Nephron progenitor cell (in vitro differentiated cells): ENCODE measurements around the gene ATRN.
"Not testable (repeated sequence)": the region's sequence is repeated elsewhere in the genome, so short reads cannot be mapped to it uniquely, and the experiment has no call there.

Experiments used
- DNase-seq: peaks from one replicate; pipeline ENCODE4 v3.0.0; 2021
- H3K27ac Mint-ChIP-seq: 2 replicates; pipeline ENCODE4 v1.8.0; 2021; ENCODE audit warnings: mild to moderate bottlenecking, moderate library complexity, mixed read lengths
- H3K27me3 Mint-ChIP-seq: 2 replicates; pipeline ENCODE4 v1.8.0; 2021; ENCODE audit warnings: mild to moderate bottlenecking, low read depth, mixed read lengths; ENCODE audit not compliant: poor library complexity
- H3K36me3 Mint-ChIP-seq: 2 replicates; pipeline ENCODE4 v1.8.0; 2021; ENCODE audit warnings: low read depth, mixed read lengths
- H3K4me1 Mint-ChIP-seq: 2 replicates; pipeline ENCODE4 v1.8.0; 2021; ENCODE audit warnings: mixed read lengths
- H3K4me3 Mint-ChIP-seq: 2 replicates; pipeline ENCODE4 v1.8.0; 2021; ENCODE audit warnings: mild to moderate bottlenecking, moderate library complexity, mixed read lengths
- H3K9me3 Mint-ChIP-seq: 2 replicates; pipeline ENCODE4 v1.8.0; 2021; ENCODE audit warnings: mild to moderate bottlenecking, moderate library complexity, mixed read lengths
- CTCF ChIP-seq: fragments of 200-600 bp; sonication (generic); IDR thresholded peaks from 2 replicates; pipeline ENCODE4 v1.5.0; 2021; ENCODE audit warnings: antibody characterized with exemption

Gene ATRN

DNA sequence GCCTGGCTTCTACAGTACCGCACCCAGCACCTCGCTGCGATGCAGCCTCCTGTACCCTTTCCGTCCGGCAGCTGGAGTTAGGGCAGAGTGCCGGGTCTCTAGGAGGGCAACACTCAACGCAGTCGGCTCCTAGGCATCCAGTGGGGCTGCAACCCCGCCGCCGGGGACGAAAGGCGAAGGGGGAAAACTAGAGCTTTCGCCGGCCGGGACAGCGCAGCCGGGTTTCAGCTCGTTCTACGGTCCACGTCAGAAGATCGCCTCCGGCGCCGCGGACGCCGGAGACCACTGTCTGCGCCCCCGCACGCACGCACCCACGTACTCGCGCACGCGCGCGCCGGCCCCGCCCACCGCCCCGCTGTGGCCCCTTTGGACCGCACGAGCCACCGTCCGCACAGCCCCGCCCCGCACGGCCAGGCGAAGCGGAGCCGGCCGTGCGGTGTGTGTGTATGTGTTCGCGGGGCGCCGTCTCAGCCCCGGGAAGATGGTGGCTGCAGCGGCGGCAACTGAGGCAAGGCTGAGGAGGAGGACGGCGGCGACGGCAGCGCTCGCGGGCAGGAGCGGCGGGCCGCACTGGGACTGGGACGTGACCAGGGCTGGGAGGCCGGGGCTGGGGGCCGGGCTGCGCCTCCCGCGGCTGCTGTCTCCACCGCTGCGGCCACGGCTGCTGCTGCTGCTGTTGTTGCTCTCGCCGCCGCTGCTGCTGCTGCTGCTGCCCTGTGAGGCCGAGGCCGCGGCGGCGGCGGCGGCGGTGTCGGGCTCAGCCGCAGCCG, at the start of gene ATRN:
Gene ATRN (plus strand): TSS at position 392 of the 770 bp plus-strand sequence. CDS start 90 bp downstream, at position 482.
- no peak for TF ChIP-seq CTCF
- Mint-ChIP-seq H3K27ac (peak within 1 kb of the TSS; percentile 44), H3K9me3 (no peaks in the 10 kb centered on the region), H3K4me1 (peaks cover 27% of the 10 kb centered on the region), H3K36me3 (peaks cover 12% of the 10 kb centered on the region), H3K4me3 (peak within 1 kb of the TSS; percentile 93), H3K27me3 (peaks cover 33% of the 10 kb centered on the region)
- peak; percentile 95 for DNase-seq

DNA sequence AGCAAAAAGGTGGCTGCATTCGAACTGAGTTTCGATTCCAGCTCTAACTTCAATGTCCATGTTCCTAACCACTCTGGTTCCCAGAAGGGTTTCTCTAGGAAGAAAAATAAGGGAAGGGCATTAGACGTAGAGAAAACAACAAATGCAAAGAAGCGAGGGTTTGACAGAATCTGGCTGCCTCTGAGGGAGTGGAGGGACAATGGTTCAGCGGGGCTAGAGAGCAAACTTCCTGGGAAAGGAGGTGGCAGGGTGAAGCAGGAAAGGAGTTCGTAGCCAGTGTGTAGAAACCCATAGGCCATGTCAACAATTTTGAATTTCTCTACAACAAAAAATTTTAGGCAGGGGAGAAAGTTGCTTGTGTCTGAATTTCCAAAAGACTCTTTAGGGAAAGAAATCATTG, 48.8 kb upstream of the ATRN start:
- no peaks in the 10 kb centered on the region for H3K36me3 Mint-ChIP-seq
- H3K4me3 Mint-ChIP-seq, result no peak overlapping the region
- peak overlapping the region; percentile 23 for H3K27ac Mint-ChIP-seq
- no peak for TF ChIP-seq CTCF
- H3K27me3 Mint-ChIP-seq, result peaks cover 3% of the 10 kb centered on the region
- H3K9me3 Mint-ChIP-seq, result no peaks in the 10 kb centered on the region
- peaks cover 5% of the 10 kb centered on the region for H3K4me1 Mint-ChIP-seq
- DNase-seq, result no peak

DNA sequence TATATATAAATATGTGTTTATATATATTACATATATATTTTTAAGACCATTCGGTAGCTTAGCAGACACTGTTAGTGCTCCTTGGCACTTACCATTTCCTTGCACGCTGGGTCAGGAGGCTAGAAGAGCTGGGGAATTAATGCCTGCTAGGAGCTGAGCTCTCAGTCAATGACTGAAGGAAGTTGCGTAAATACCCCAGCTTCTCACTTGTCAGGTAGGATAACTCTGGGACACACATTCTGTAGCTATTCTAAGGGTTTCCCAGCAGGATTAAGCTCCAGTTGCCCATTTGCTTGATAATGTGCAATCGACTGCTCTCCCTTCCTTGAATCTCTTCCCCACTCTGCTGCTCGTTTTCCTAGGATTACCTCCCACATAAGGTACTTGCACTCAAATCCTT, 47.7 kb upstream of the ATRN start:
- H3K27ac Mint-ChIP-seq, result no peak overlapping the region
- no peaks in the 10 kb centered on the region for H3K9me3 Mint-ChIP-seq
- H3K4me3 Mint-ChIP-seq, result no peak overlapping the region
- H3K27me3 Mint-ChIP-seq, result peaks cover 3% of the 10 kb centered on the region
- H3K36me3 Mint-ChIP-seq, result no peaks in the 10 kb centered on the region
- H3K4me1 Mint-ChIP-seq, result peaks cover 5% of the 10 kb centered on the region
- no peak for TF ChIP-seq CTCF
- no peak for DNase-seq

GRCh38 chr20:3426766-3427165, 44.1 kb upstream of the ATRN start:
- not testable (repeated sequence) for DNase-seq, H3K36me3 Mint-ChIP-seq, H3K4me3 Mint-ChIP-seq, H3K4me1 Mint-ChIP-seq, H3K9me3 Mint-ChIP-seq, H3K27ac Mint-ChIP-seq, H3K27me3 Mint-ChIP-seq

- Mint-ChIP-seq H3K4me3 (no peak overlapping the region), H3K27me3 (peaks cover 10% of the 10 kb centered on the region), H3K9me3 (no peaks in the 10 kb centered on the region), H3K27ac (no peak overlapping the region), H3K4me1 (no peaks in the 10 kb centered on the region), H3K36me3 (no peaks in the 10 kb centered on the region)
- TF ChIP-seq CTCF, result no peak
- no peak for DNase-seq
Observed at GRCh38 chr20:3430376-3431069, 40.3 kb upstream of the ATRN start.

GRCh38 chr20:3431109-3431508, 39.7 kb upstream of the ATRN start:
- no peak for TF ChIP-seq CTCF
- Mint-ChIP-seq H3K4me3 (no peak overlapping the region), H3K27ac (no peak overlapping the region), H3K4me1 (no peaks in the 10 kb centered on the region), H3K27me3 (peaks cover 10% of the 10 kb centered on the region), H3K9me3 (no peaks in the 10 kb centered on the region), H3K36me3 (no peaks in the 10 kb centered on the region)
- DNase-seq, result no peak
